Subcutaneous adipose tissue (tissue), 4 donors: ENCODE measurements around the gene ADARB2. TPM values are rescaled to one million over a fixed set of nuclear protein-coding genes. Genes with fewer than 3 reads are reported as not detected.

Experiments used
- CTCF ChIP-seq: fragments of 450-650 bp; IDR thresholded peaks from one replicate; pipeline ENCODE4 v1.5.1; 2016; ENCODE audit warnings: low read depth, mild to moderate bottlenecking, control low read depth, antibody characterized with exemption, moderate library complexity
- total RNA-seq, 4 donors: library from RNA; depleted of rRNA; stranded (reverse); fragments of >200 nt; gene quantifications; one replicate each; pipeline ENCODE4 v1.1.0, GENCODE V29; 2016

Gene ADARB2
- total RNA-seq, 4 donors from 2014 or later = under 0.01 to 0.65 (median 0.44) TPM; not detected in 1

GRCh38 chr10:1195828-1196227 lies 541.5 kb downstream of the ADARB2 start:
- TF ChIP-seq CTCF = no peak

- TF ChIP-seq CTCF = no peak
These were observed 543.2 kb downstream of the ADARB2 start for GRCh38 chr10:1194161-1194560.

DNA sequence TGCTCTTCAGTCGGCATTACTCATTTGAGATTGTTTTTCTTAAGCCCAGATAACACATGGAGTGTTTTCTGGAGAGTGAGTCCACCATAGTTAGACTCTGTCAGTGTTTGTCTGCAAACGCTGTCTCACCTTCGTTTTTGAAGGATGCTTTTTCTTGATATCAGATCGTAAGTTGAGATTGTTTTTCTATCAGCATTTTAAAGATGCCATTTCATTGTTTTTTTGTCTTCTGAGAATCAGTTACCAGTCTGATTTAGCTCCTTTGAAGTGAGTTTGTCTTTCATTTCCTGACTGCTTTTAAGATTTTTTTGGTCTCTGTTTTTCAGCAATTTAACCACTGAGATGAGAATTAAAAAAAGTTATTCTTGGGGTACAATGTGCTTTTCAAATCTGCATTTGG lies 543.8 kb downstream of the ADARB2 start:
- no peak for TF ChIP-seq CTCF

DNA sequence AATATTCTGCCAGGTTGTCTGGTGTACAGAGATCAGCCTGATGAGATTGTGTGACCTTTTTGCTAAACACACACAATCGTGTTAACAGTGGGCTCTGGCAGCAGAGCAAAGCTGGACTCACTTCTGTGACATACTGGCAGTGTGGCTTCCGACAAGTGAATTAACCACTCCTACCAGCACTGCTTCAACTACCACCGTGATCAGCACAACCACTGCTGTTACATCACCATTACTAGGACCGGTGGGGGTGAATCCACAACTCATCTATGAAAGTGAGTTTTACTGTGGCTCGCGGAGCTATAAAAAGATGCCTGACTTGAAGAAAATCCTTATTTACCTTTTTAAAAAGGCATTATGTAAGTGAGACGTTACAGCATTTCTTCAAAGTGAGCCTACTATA lies 545.6 kb downstream of the ADARB2 start:
- no peak for TF ChIP-seq CTCF

GRCh38 chr10:1190791-1191490 lies 546.4 kb downstream of the ADARB2 start:
- no peak for TF ChIP-seq CTCF

GRCh38 chr10:1190052-1190395 lies 547.3 kb downstream of the ADARB2 start:
- TF ChIP-seq CTCF = no peak

- TF ChIP-seq CTCF = no peak
These were observed 547.9 kb downstream of the ADARB2 start for GRCh38 chr10:1189166-1190051.
